ENCODE measurements around the gene RBMS1. TPM values are rescaled to one million over a fixed set of nuclear protein-coding genes. Genes with fewer than 3 reads are reported as not detected.

RBMS1 gene
- total RNA-seq, 1 experiment from 2014 or later = 91.9 TPM

GRCh38 chr2:160334028-160334741 lies 159.4 kb downstream of the RBMS1 start:
- H3K4me3 ChIP-seq (ENCODE audit: low read depth, low read length) = no peak overlapping the region
- no peaks in the 10 kb centered on the region for H3K27me3 Mint-ChIP-seq (ENCODE audit: insufficient read depth, unreplicated experiment)
- no peak overlapping the region for H3K4me3 Mint-ChIP-seq (ENCODE audit: unreplicated experiment)
- H3K9me3 Mint-ChIP-seq (ENCODE audit: unreplicated experiment) = no peaks in the 10 kb centered on the region
- no peak for TF ChIP-seq CTCF (IDR thresholded peaks at IDR 0.05; ENCODE audit: insufficient read depth in 1 of 2, low read depth in 1 of 2, low read length in 1 of 2, severe bottlenecking in 1 of 2, unreplicated experiment in 1 of 2)
- CTCF ChIA-PET = no interaction called here
- H3K4me1 ChIP-seq = peaks cover 8% of the 10 kb centered on the region
- H3K27ac Mint-ChIP-seq (ENCODE audit: unreplicated experiment) = no peak overlapping the region
- H3K9me3 ChIP-seq = no peaks in the 10 kb centered on the region
- H3K36me3 ChIP-seq (ENCODE audit: control insufficient read depth, insufficient read depth, low read length) = no peaks in the 10 kb centered on the region
- POLR2A ChIA-PET = no interaction called here
- H3K36me3 Mint-ChIP-seq (ENCODE audit: insufficient read depth, unreplicated experiment) = peaks cover 17% of the 10 kb centered on the region
- H3K27me3 ChIP-seq (replicated peaks; ENCODE audit: control insufficient read depth, insufficient read depth, low read length) = no peaks in the 10 kb centered on the region
- no TSS peak for BruUV-seq (replicated peaks)
- DNase-seq = no peak
- intact Hi-C loops (cut with micrococcal nuclease; ENCODE audit: unreplicated experiment) = no loop called here
- peaks cover 15% of the 10 kb centered on the region for H3K4me1 Mint-ChIP-seq (ENCODE audit: low read depth, unreplicated experiment)

- intact Hi-C loops (cut with micrococcal nuclease; ENCODE audit: unreplicated experiment) = no loop called here
- Histone ChIP-seq H3K4me1 (peaks cover 14% of the 10 kb centered on the region), H3K36me3 (ENCODE audit: control insufficient read depth, insufficient read depth, low read length) (no peaks in the 10 kb centered on the region), H3K4me3 (ENCODE audit: low read depth, low read length) (no peak overlapping the region), H3K9me3 (no peaks in the 10 kb centered on the region), H3K27me3 (replicated peaks; ENCODE audit: control insufficient read depth, insufficient read depth, low read length) (no peaks in the 10 kb centered on the region)
- Mint-ChIP-seq H3K27me3 (ENCODE audit: insufficient read depth, unreplicated experiment) (no peaks in the 10 kb centered on the region), H3K4me1 (ENCODE audit: low read depth, unreplicated experiment) (peaks cover 20% of the 10 kb centered on the region), H3K36me3 (ENCODE audit: insufficient read depth, unreplicated experiment) (peaks cover 13% of the 10 kb centered on the region), H3K27ac (ENCODE audit: unreplicated experiment) (peak overlapping the region; percentile 49), H3K9me3 (ENCODE audit: unreplicated experiment) (no peaks in the 10 kb centered on the region), H3K4me3 (ENCODE audit: unreplicated experiment) (no peak overlapping the region)
- no TSS peak for BruUV-seq (replicated peaks)
- DNase-seq = no peak
- CTCF ChIA-PET = interaction anchor here (1.1 kb wide), 1 partner anchor 636 kb away, joined by 3 read pairs; no protein-coding TSS in a partner anchor
- POLR2A ChIA-PET = interaction anchor here (0.5 kb wide), 1 partner anchor 60 kb away, joined by 4 read pairs; no protein-coding TSS in a partner anchor
- no peak for TF ChIP-seq CTCF (IDR thresholded peaks at IDR 0.05; ENCODE audit: insufficient read depth in 1 of 2, low read depth in 1 of 2, low read length in 1 of 2, severe bottlenecking in 1 of 2, unreplicated experiment in 1 of 2)
Measured at GRCh38 chr2:160333324-160334027, 160.1 kb downstream of the RBMS1 start.

- ChIA-PET CTCF (interaction anchor here (1.1 kb wide), 1 partner anchor 638 kb away, joined by 3 read pairs; no protein-coding TSS in a partner anchor), POLR2A (no interaction called here)
- Histone ChIP-seq H3K4me1 (peaks cover 14% of the 10 kb centered on the region), H3K4me3 (ENCODE audit: low read depth, low read length) (no peak overlapping the region), H3K27me3 (replicated peaks; ENCODE audit: control insufficient read depth, insufficient read depth, low read length) (no peaks in the 10 kb centered on the region), H3K36me3 (ENCODE audit: control insufficient read depth, insufficient read depth, low read length) (no peaks in the 10 kb centered on the region), H3K9me3 (no peaks in the 10 kb centered on the region)
- Mint-ChIP-seq H3K4me3 (ENCODE audit: unreplicated experiment) (no peak overlapping the region), H3K36me3 (ENCODE audit: insufficient read depth, unreplicated experiment) (peaks cover 12% of the 10 kb centered on the region), H3K27me3 (ENCODE audit: insufficient read depth, unreplicated experiment) (no peaks in the 10 kb centered on the region), H3K9me3 (ENCODE audit: unreplicated experiment) (no peaks in the 10 kb centered on the region), H3K4me1 (ENCODE audit: low read depth, unreplicated experiment) (peaks cover 20% of the 10 kb centered on the region), H3K27ac (ENCODE audit: unreplicated experiment) (peak overlapping the region; percentile 49)
- no peak for TF ChIP-seq CTCF (IDR thresholded peaks at IDR 0.05; ENCODE audit: insufficient read depth in 1 of 2, low read depth in 1 of 2, low read length in 1 of 2, severe bottlenecking in 1 of 2, unreplicated experiment in 1 of 2)
- no TSS peak for BruUV-seq (replicated peaks)
- intact Hi-C loops (cut with micrococcal nuclease; ENCODE audit: unreplicated experiment) = no loop called here
- DNase-seq = no peak
Measured at GRCh38 chr2:160332318-160332717, 161.3 kb downstream of the RBMS1 start.
